GM12891 (cell line): ENCODE data around the gene MLLT10.

Experiments used
- POLR2A ChIP-seq: IDR thresholded peaks from 2 replicates; pipeline ENCODE4 v1.6.1; 2011; ENCODE audit warnings: low read depth, low read length, control low read depth
- POLR2AphosphoS5 ChIP-seq: IDR thresholded peaks from 2 replicates; pipeline ENCODE4 v1.6.1; 2011; ENCODE audit warnings: low read depth, low read length, control low read depth
- POU2F2 ChIP-seq: IDR thresholded peaks from 2 replicates; pipeline ENCODE4 v1.6.1; 2011; ENCODE audit warnings: low read depth, mild to moderate bottlenecking, control low read depth, low read length, moderate library complexity
- TAF1 ChIP-seq: IDR thresholded peaks from 2 replicates; pipeline ENCODE4 v1.6.1; 2011; ENCODE audit warnings: low read depth, low read length, control low read depth

DNA sequence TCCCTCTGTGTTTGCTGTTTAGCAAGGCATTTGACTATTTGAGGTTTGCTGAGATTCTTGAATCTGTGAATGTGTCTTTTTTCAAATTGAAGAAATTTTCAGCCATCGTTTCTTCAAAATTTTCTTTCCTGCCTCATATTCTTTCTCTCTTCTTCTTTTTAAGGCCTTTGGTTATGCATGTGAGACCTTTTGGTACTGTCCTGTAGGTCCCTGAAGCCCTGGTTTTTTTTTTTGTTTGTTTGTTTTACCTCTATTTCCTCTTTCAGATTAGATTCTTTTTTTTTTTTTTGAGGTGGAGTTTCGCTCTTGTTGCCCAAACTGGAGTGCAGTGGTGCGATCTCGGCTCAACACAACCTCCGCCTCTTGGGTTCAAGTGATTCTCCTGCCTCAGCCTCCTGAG, 45.3 kb downstream of the MLLT10 start:
- no peak for TF ChIP-seq TAF1
- no peak for TF ChIP-seq POLR2A
- no peak for TF ChIP-seq POLR2AphosphoS5
- TF ChIP-seq POU2F2 = no peak
